Trophoblast cell (in vitro differentiated cells and primary cell): ENCODE results near the gene EYA2.

ENCODE experiments used
- DNase-seq, 2 donors: peaks; one replicate each; pipeline ENCODE4 v3.0.0-alpha.2; 2016
- H2AFZ ChIP-seq: 2 replicates; pipeline ENCODE4 v1.6.1; 2013; ENCODE audit warnings: low read length, moderate library complexity, mild to moderate bottlenecking; ENCODE audit not compliant: insufficient read depth, poor library complexity
- H2AK5ac ChIP-seq: 2 replicates; pipeline ENCODE4 v1.6.1; 2013; ENCODE audit warnings: mild to moderate bottlenecking, low read length
- H2BK120ac ChIP-seq: 2 replicates; pipeline ENCODE4 v1.6.1; 2013; ENCODE audit warnings: low read length, mild to moderate bottlenecking, moderate library complexity; ENCODE audit not compliant: insufficient read depth, poor library complexity
- H2BK12ac ChIP-seq: 2 replicates; pipeline ENCODE4 v1.6.1; 2013; ENCODE audit warnings: mild to moderate bottlenecking, low read length, moderate library complexity
- H2BK5ac ChIP-seq: 2 replicates; pipeline ENCODE4 v1.6.1; 2013; ENCODE audit warnings: low read length, low read depth, moderate library complexity, mild to moderate bottlenecking; ENCODE audit not compliant: poor library complexity
- H3K14ac ChIP-seq: 2 replicates; pipeline ENCODE4 v1.6.1; 2013; ENCODE audit warnings: mild to moderate bottlenecking, low read length
- H3K18ac ChIP-seq: 2 replicates; pipeline ENCODE4 v1.6.1; 2013; ENCODE audit warnings: mild to moderate bottlenecking, low read length
- H3K23ac ChIP-seq: 2 replicates; pipeline ENCODE4 v1.6.1; 2013; ENCODE audit warnings: low read length
- H3K27ac ChIP-seq: 2 replicates; pipeline ENCODE4 v1.5.1; 2013; ENCODE audit warnings: low read depth, mild to moderate bottlenecking, inconsistent platforms, low read length, moderate library complexity
- H3K27me3 ChIP-seq: 2 replicates; pipeline ENCODE4 v1.6.1; 2013; ENCODE audit warnings: inconsistent platforms, mild to moderate bottlenecking, low read length, moderate library complexity; ENCODE audit not compliant: insufficient read depth
- H3K36me3 ChIP-seq, 2 experiments: 1 replicate in 1 of 2; 2 replicates in 1 of 2; pipeline ENCODE4 v1.6.1; 2013; ENCODE audit warnings: low read length in 2 of 2, mild to moderate bottlenecking in 2 of 2, moderate library complexity in 1 of 2; ENCODE audit not compliant: insufficient read depth in 2 of 2, control insufficient read depth in 1 of 2
- H3K4ac ChIP-seq: 2 replicates; pipeline ENCODE4 v1.6.1; 2013; ENCODE audit warnings: low read depth, mild to moderate bottlenecking, low read length, moderate library complexity
- H3K4me1 ChIP-seq, 2 experiments: 1 replicate in 1 of 2; 2 replicates in 1 of 2; pipeline ENCODE4 v1.6.1; 2013; ENCODE audit warnings: low read length in 2 of 2, mild to moderate bottlenecking in 2 of 2, moderate library complexity in 1 of 2; ENCODE audit not compliant: insufficient read depth in 2 of 2, control insufficient read depth in 1 of 2
- H3K4me2 ChIP-seq: 2 replicates; pipeline ENCODE4 v1.6.1; 2013; ENCODE audit warnings: inconsistent platforms, mild to moderate bottlenecking, low read length, moderate library complexity
- H3K4me3 ChIP-seq: 2 replicates; pipeline ENCODE4 v1.5.1; 2013; ENCODE audit warnings: mild to moderate bottlenecking, low read depth, low read length, inconsistent platforms
- H3K79me1 ChIP-seq: one replicate; pipeline ENCODE4 v1.6.1; 2013; ENCODE audit warnings: low read length
- H3K79me2 ChIP-seq: 2 replicates; pipeline ENCODE4 v1.6.1; 2013; ENCODE audit warnings: low read length, mild to moderate bottlenecking; ENCODE audit not compliant: control insufficient read depth, insufficient read depth, poor library complexity
- H3K9ac ChIP-seq: 2 replicates; pipeline ENCODE4 v1.6.1; 2013; ENCODE audit warnings: mild to moderate bottlenecking, low read length
- H3K9me3 ChIP-seq: 2 replicates; pipeline ENCODE4 v1.6.1; 2013; ENCODE audit warnings: low read depth, mild to moderate bottlenecking, control low read depth, inconsistent platforms, low read length; ENCODE audit not compliant: insufficient read depth
- H4K12ac ChIP-seq: 2 replicates; pipeline ENCODE4 v1.6.1; 2013; ENCODE audit warnings: low read depth, mild to moderate bottlenecking, low read length, moderate library complexity
- H4K8ac ChIP-seq: 2 replicates; pipeline ENCODE4 v1.6.1; 2013; ENCODE audit warnings: low read depth, mild to moderate bottlenecking, low read length, moderate library complexity
- H4K91ac ChIP-seq: one replicate; pipeline ENCODE4 v1.6.1; 2013; ENCODE audit warnings: low read depth, mild to moderate bottlenecking, low read length, moderate library complexity
- whole genome bisulfite sequencing: extraction: QIAGEN DNeasy Blood & Tissue Kit; methylation state at CpG from one replicate; pipeline ENCODE4 v1.1.7; 2013; ENCODE audit warnings: missing lambda C conversion rate; ENCODE audit not compliant: insufficient read length, insufficient coverage; ENCODE audit errors: extremely low coverage; 5-methylcytosine and 5-hydroxymethylcytosine counted together

EYA2 gene

GRCh38 chr20:46946181-46946624 is 51.6 kb downstream of the EYA2 start:
- no peak overlapping the region for H3K4ac ChIP-seq
- H4K8ac ChIP-seq = no peak overlapping the region

GRCh38 chr20:46946796-46947195 is 52.2 kb downstream of the EYA2 start:
- H3K4me1 ChIP-seq = peaks cover 4 to 7% of the 10 kb centered on the region in 2 experiments
- WGBS = no CpG with 5 or more reads among the region's 3 CpGs
- H3K79me2 ChIP-seq = no peaks in the 10 kb centered on the region
- no peak overlapping the region for H3K14ac ChIP-seq
- H3K9ac ChIP-seq = no peak overlapping the region
- no peak overlapping the region for H3K4ac ChIP-seq
- H4K91ac ChIP-seq = no peak overlapping the region
- no peak overlapping the region for H2AK5ac ChIP-seq
- H3K18ac ChIP-seq = no peak overlapping the region
- H3K27me3 ChIP-seq = no peaks in the 10 kb centered on the region
- no peak overlapping the region for H4K8ac ChIP-seq
- no peak overlapping the region for H2BK5ac ChIP-seq
- no peaks in the 10 kb centered on the region for H3K36me3 ChIP-seq
- peaks cover 1% of the 10 kb centered on the region for H3K9me3 ChIP-seq
- no peak overlapping the region for H3K4me3 ChIP-seq
- H3K79me1 ChIP-seq = no peaks in the 10 kb centered on the region
- H2AFZ ChIP-seq = no peak overlapping the region
- no peak overlapping the region for H2BK12ac ChIP-seq
- no peak overlapping the region for H3K4me2 ChIP-seq
- H4K12ac ChIP-seq = no peak overlapping the region
- DNase-seq = no peak
- no peak overlapping the region for H2BK120ac ChIP-seq
- H3K23ac ChIP-seq = no peak overlapping the region
- H3K27ac ChIP-seq = no peak overlapping the region

More at GRCh38 chr20:46946181-46946624, 51.6 kb downstream of the EYA2 start:
- Histone ChIP-seq H3K27me3 (no peaks in the 10 kb centered on the region), H3K27ac (no peak overlapping the region), H2BK120ac (no peak overlapping the region), H4K91ac (no peak overlapping the region), H3K4me1 (peaks cover 4 to 7% of the 10 kb centered on the region in 2 experiments), H3K79me1 (no peaks in the 10 kb centered on the region), H2BK12ac (no peak overlapping the region), H3K9ac (no peak overlapping the region), H3K4me2 (no peak overlapping the region), H3K18ac (no peak overlapping the region), H3K36me3 (no peaks in the 10 kb centered on the region), H3K4me3 (no peak overlapping the region), H3K14ac (no peak overlapping the region), H4K12ac (no peak overlapping the region), H2BK5ac (no peak overlapping the region), H2AFZ (no peak overlapping the region), H3K79me2 (no peaks in the 10 kb centered on the region), H3K9me3 (peaks cover 1% of the 10 kb centered on the region), H3K23ac (no peak overlapping the region), H2AK5ac (no peak overlapping the region)
- WGBS = no CpG with 5 or more reads among the region's 7 CpGs
- DNase-seq = no peak

GRCh38 chr20:46948081-46948480 is 53.4 kb downstream of the EYA2 start:
- H2BK12ac ChIP-seq = no peak overlapping the region
- no peak overlapping the region for H3K4me2 ChIP-seq
- no peaks in the 10 kb centered on the region for H3K36me3 ChIP-seq
- H3K9me3 ChIP-seq = peaks cover 1% of the 10 kb centered on the region
- no peak overlapping the region for H3K27ac ChIP-seq
- H3K18ac ChIP-seq = no peak overlapping the region
- H2AK5ac ChIP-seq = no peak overlapping the region
- no peak for DNase-seq
- H4K8ac ChIP-seq = no peak overlapping the region
- no CpG with 5 or more reads among the region's 3 CpGs for WGBS
- H3K27me3 ChIP-seq = no peaks in the 10 kb centered on the region
- no peak overlapping the region for H2BK5ac ChIP-seq
- H3K4me3 ChIP-seq = no peak overlapping the region
- no peak overlapping the region for H3K4ac ChIP-seq
- no peak overlapping the region for H4K12ac ChIP-seq
- no peak overlapping the region for H4K91ac ChIP-seq
- no peak overlapping the region for H3K14ac ChIP-seq
- H3K9ac ChIP-seq = no peak overlapping the region
- H3K79me1 ChIP-seq = no peaks in the 10 kb centered on the region
- H3K4me1 ChIP-seq = peaks cover 4 to 7% of the 10 kb centered on the region in 2 experiments
- no peak overlapping the region for H2AFZ ChIP-seq
- no peak overlapping the region for H3K23ac ChIP-seq
- H3K79me2 ChIP-seq = no peaks in the 10 kb centered on the region
- no peak overlapping the region for H2BK120ac ChIP-seq

- H4K12ac ChIP-seq = no peak overlapping the region
- no CpG with 5 or more reads among the region's 4 CpGs for WGBS
- no peak overlapping the region for H4K8ac ChIP-seq
Observed at GRCh38 chr20:46951405-46951804, 56.8 kb downstream of the EYA2 start.

More at GRCh38 chr20:46951405-46951804, 56.8 kb downstream of the EYA2 start:
- H3K9ac ChIP-seq = no peak overlapping the region
- H3K4me1 ChIP-seq = no peaks in the 10 kb centered on the region
- H3K27me3 ChIP-seq = no peaks in the 10 kb centered on the region
- H3K79me2 ChIP-seq = no peaks in the 10 kb centered on the region
- no peak overlapping the region for H2AFZ ChIP-seq
- no peak overlapping the region for H3K4me3 ChIP-seq
- H3K14ac ChIP-seq = no peak overlapping the region
- no peak overlapping the region for H3K4ac ChIP-seq
- H3K4me2 ChIP-seq = no peak overlapping the region
- no peak overlapping the region for H3K18ac ChIP-seq
- H3K79me1 ChIP-seq = no peaks in the 10 kb centered on the region
- H2AK5ac ChIP-seq = no peak overlapping the region
- no peak for DNase-seq
- no peak overlapping the region for H2BK120ac ChIP-seq
- H2BK12ac ChIP-seq = no peak overlapping the region
- H3K27ac ChIP-seq = no peak overlapping the region
- H4K91ac ChIP-seq = no peak overlapping the region
- peaks cover 4% of the 10 kb centered on the region for H3K9me3 ChIP-seq
- no peak overlapping the region for H3K23ac ChIP-seq
- no peak overlapping the region for H2BK5ac ChIP-seq
- H3K36me3 ChIP-seq = no peaks in the 10 kb centered on the region
